KBM-7 (cell line): ENCODE measurements around the gene DISC1.

ENCODE experiments used
- DNase-seq: peaks from one replicate; pipeline ENCODE4 v3.0.0-alpha.2; 2015
- in situ Hi-C: fragments of 300-500 bp; cut with MboI; formaldehyde crosslinking; loops from 2 replicates; pipeline ENCODE4 v1.14.3; 2020; ENCODE audit warnings: low sequenced_read_pairs, low pct_unique_long_range_greater_than_20kb, mixed read lengths

DISC1 gene

GRCh38 chr1:231818337-231818736 lies 191.7 kb downstream of the DISC1 start:
- in situ Hi-C loops, result no loop called here
- DNase-seq, result no peak

GRCh38 chr1:231821281-231821680 lies 194.7 kb downstream of the DISC1 start:
- DNase-seq, result no peak
- in situ Hi-C loops, result no loop called here

GRCh38 chr1:231822041-231822440 lies 195.5 kb downstream of the DISC1 start:
- no peak for DNase-seq
- in situ Hi-C loops, result no loop called here

- in situ Hi-C loops, result no loop called here
- DNase-seq, result no peak
Measured at GRCh38 chr1:231826566-231826965, 200.0 kb downstream of the DISC1 start.

- DNase-seq, result no peak
Measured at GRCh38 chr1:231827337-231828105, 200.9 kb downstream of the DISC1 start.

GRCh38 chr1:231828182-231828920 lies 201.8 kb downstream of the DISC1 start:
- no peak for DNase-seq
- in situ Hi-C loops, result no loop called here

More at GRCh38 chr1:231827337-231828105, 200.9 kb downstream of the DISC1 start:
- in situ Hi-C loops, result no loop called here

GRCh38 chr1:231829332-231829731 lies 202.7 kb downstream of the DISC1 start:
- in situ Hi-C loops, result no loop called here
- no peak for DNase-seq

- no peak for DNase-seq
- in situ Hi-C loops, result no loop called here
Measured at GRCh38 chr1:231836227-231836893, 209.8 kb downstream of the DISC1 start.

- DNase-seq, result no peak
- in situ Hi-C loops, result no loop called here
Measured at GRCh38 chr1:231838521-231838920, 211.9 kb downstream of the DISC1 start.

GRCh38 chr1:231839999-231840398 lies 213.4 kb downstream of the DISC1 start:
- DNase-seq, result no peak
- in situ Hi-C loops, result no loop called here

- DNase-seq, result no peak
Measured at GRCh38 chr1:231841616-231842344, 215.2 kb downstream of the DISC1 start.

GRCh38 chr1:231842441-231842840 lies 215.9 kb downstream of the DISC1 start:
- in situ Hi-C loops, result no loop called here
- no peak for DNase-seq

More at GRCh38 chr1:231841616-231842344, 215.2 kb downstream of the DISC1 start:
- in situ Hi-C loops, result no loop called here

- in situ Hi-C loops, result no loop called here
- peak; percentile 45 for DNase-seq
Measured at GRCh38 chr1:231844986-231845502, 218.5 kb downstream of the DISC1 start.

- DNase-seq, result no peak
- in situ Hi-C loops, result no loop called here
Measured at GRCh38 chr1:231847612-231848397, 221.2 kb downstream of the DISC1 start.

- in situ Hi-C loops, result no loop called here
- no peak for DNase-seq
Measured at GRCh38 chr1:231849981-231850380, 223.4 kb downstream of the DISC1 start.

GRCh38 chr1:231850786-231851185 lies 224.2 kb downstream of the DISC1 start:
- no peak for DNase-seq
- in situ Hi-C loops, result no loop called here

- in situ Hi-C loops, result no loop called here
- DNase-seq, result no peak
Measured at GRCh38 chr1:231853588-231854207, 227.1 kb downstream of the DISC1 start.

GRCh38 chr1:231855361-231855760 lies 228.8 kb downstream of the DISC1 start:
- DNase-seq, result no peak
- in situ Hi-C loops, result no loop called here
